SH-SY5Y (cell line): ENCODE data around the gene CAMTA1.

Source experiments
- GATA2 ChIP-seq: IDR thresholded peaks from 2 replicates; pipeline ENCODE4 v1.6.1; 2011; ENCODE audit warnings: mild to moderate bottlenecking, low read depth, low read length
- GATA3 ChIP-seq: IDR thresholded peaks from 2 replicates; pipeline ENCODE4 v1.6.1; 2011; ENCODE audit warnings: low read depth, mild to moderate bottlenecking, low read length, moderate library complexity

DNA sequence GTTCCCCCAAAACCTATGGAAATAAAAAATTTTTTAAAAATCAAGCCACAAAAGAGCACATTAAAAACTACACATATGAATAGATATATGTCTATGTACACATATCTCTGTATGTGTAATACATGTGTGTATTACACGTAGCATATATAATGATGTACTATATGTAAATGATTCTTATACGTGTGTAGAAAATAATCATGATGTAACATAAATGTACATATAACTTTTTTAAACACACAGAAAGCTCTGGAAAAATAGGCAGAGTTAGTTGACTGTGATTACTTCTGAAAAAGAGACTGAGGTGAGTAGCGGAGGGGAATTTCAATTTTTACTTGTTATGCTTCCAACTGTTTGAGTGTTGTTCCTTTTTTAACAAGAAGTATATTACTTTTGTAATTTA lies 405.0 kb downstream of the CAMTA1 start:
- TF ChIP-seq GATA2, result no peak
- TF ChIP-seq GATA3, result no peak
